HepG2 (cell line): ENCODE results near the gene MFAP1. TPM values are rescaled to one million over a fixed set of nuclear protein-coding genes. Genes with fewer than 3 reads are reported as not detected.

Source experiments
- CBX2 ChIP-seq, 2 experiments: fragments of 200-600 bp in 1 of 2; sonication (generic); formaldehyde crosslinking in 1 of 2; IDR thresholded peaks; 2 replicates each; pipeline versions ENCODE4 v1.7.0 to v1.8.1; 2018 to 2022; ENCODE audit warnings: low read depth in 2 of 2, low read length in 1 of 2, mild to moderate bottlenecking in 1 of 2, missing genetic modification reagents in 1 of 2
- DMAP1 ChIP-seq: IDR thresholded peaks from 2 replicates; pipeline ENCODE4 v1.6.1; 2016
- HES4 ChIP-seq: sonication (generic); formaldehyde crosslinking; IDR thresholded peaks from 2 replicates; pipeline ENCODE4 v1.9.0; 2021; ENCODE audit warnings: mild to moderate bottlenecking, missing genetic modification reagents, borderline replicate concordance
- HOXD1 ChIP-seq: sonication (generic); formaldehyde crosslinking; IDR thresholded peaks from 2 replicates; pipeline ENCODE4 v1.5.0; 2020; ENCODE audit warnings: missing genetic modification reagents
- KDM6A ChIP-seq: IDR thresholded peaks from 2 replicates; pipeline ENCODE4 v1.6.1; 2016; ENCODE audit warnings: low read depth
- KLF13 ChIP-seq: sonication (generic); formaldehyde crosslinking; IDR thresholded peaks from 2 replicates; pipeline ENCODE4 v1.4.0; 2020; ENCODE audit warnings: mild to moderate bottlenecking, missing genetic modification reagents
- NCOA5 ChIP-seq: sonication (generic); formaldehyde crosslinking; IDR thresholded peaks from 2 replicates; pipeline ENCODE4 v1.4.0; 2020; ENCODE audit warnings: missing genetic modification reagents
- REPIN1 ChIP-seq: sonication (generic); formaldehyde crosslinking; IDR thresholded peaks from 2 replicates; pipeline ENCODE4 v1.8.0; 2022; ENCODE audit warnings: missing genetic modification reagents, low read depth, mild to moderate bottlenecking, borderline replicate concordance
- SCMH1 ChIP-seq: sonication (generic); formaldehyde crosslinking; IDR thresholded peaks from 2 replicates; pipeline ENCODE4 v1.9.0; 2021; ENCODE audit warnings: missing genetic modification reagents, mild to moderate bottlenecking, borderline replicate concordance
- YEATS4 ChIP-seq: sonication (generic); formaldehyde crosslinking; IDR thresholded peaks from 2 replicates; pipeline ENCODE4 v1.4.0; 2020; ENCODE audit warnings: missing genetic modification reagents, borderline replicate concordance
- ZBTB21 ChIP-seq: sonication (generic); formaldehyde crosslinking; IDR thresholded peaks from 2 replicates; pipeline ENCODE4 v1.4.0; 2020; ENCODE audit warnings: missing genetic modification reagents
- ZFY ChIP-seq: sonication (generic); formaldehyde crosslinking; IDR thresholded peaks from 2 replicates; pipeline ENCODE4 v1.4.0; 2020; ENCODE audit warnings: missing genetic modification reagents
- ZNF232 ChIP-seq: sonication (generic); formaldehyde crosslinking; IDR thresholded peaks from 2 replicates; pipeline ENCODE4 v1.4.0; 2020; ENCODE audit warnings: missing genetic modification reagents, borderline replicate concordance
- ZNF772 ChIP-seq: sonication (generic); formaldehyde crosslinking; IDR thresholded peaks from 2 replicates; pipeline ENCODE4 v1.5.0; 2020; ENCODE audit warnings: mild to moderate bottlenecking, missing genetic modification reagents
- ZSCAN21 ChIP-seq: sonication (generic); formaldehyde crosslinking; IDR thresholded peaks from 2 replicates; pipeline ENCODE4 v1.8.0; 2022; ENCODE audit warnings: mild to moderate bottlenecking, missing genetic modification reagents, moderate library complexity, borderline replicate concordance
- polyA plus RNA-seq, 8 experiments: library from polyadenylated mRNA; depleted of rRNA in 3 of 8; stranded (reverse) in 7 of 8; unstranded in 1 of 8; fragments of >200 nt; fragmentation: Illumina TruSeq in 4 of 8; extraction: Trizol in 4 of 8; gene quantifications; 2 replicates each; pipeline versions ENCODE4 v1.2.1 to v1.2.3, GENCODE V29; 2011 to 2016; ENCODE audit warnings: low read depth in 4 of 8, missing spikeins in 1 of 8, mixed read lengths in 1 of 8; ENCODE audit not compliant: insufficient read depth in 1 of 8
- total RNA-seq, 5 experiments: library from RNA; depleted of rRNA; stranded (reverse); fragments of >200 nt; fragmentation: Illumina TruSeq; extraction: Trizol; gene quantifications; 2 replicates each; pipeline ENCODE4 v1.2.3, GENCODE V29; 2016; ENCODE audit warnings: low read depth in 1 of 5
- TF ChIP-seq, protein P1 (sequence below): sonication (generic); formaldehyde crosslinking; IDR thresholded peaks from 2 replicates; pipeline ENCODE4 v1.5.1; 2020; ENCODE audit warnings: mild to moderate bottlenecking, moderate library complexity, missing genetic modification reagents
- TF ChIP-seq, protein P2 (sequence below): sonication (generic); formaldehyde crosslinking; IDR thresholded peaks from 2 replicates; pipeline ENCODE4 v1.4.0; 2020; ENCODE audit warnings: missing genetic modification reagents
- TF ChIP-seq, protein P3 (sequence below): IDR thresholded peaks from 2 replicates; pipeline ENCODE4 v1.6.1; 2016; ENCODE audit warnings: low read depth
- TF ChIP-seq, protein P4 (sequence below): sonication (generic); formaldehyde crosslinking; IDR thresholded peaks from 2 replicates; pipeline ENCODE4 v1.5.0; 2020; ENCODE audit warnings: missing genetic modification reagents
- TF ChIP-seq, protein P5 (sequence below): sonication (generic); formaldehyde crosslinking; IDR thresholded peaks from 2 replicates; pipeline ENCODE4; 2020; ENCODE audit warnings: missing genetic modification reagents, mild to moderate bottlenecking, borderline replicate concordance

Gene MFAP1
- total and polyA plus RNA-seq, 2 of the 13 experiments (the other 11 are each of a cell fraction or from before 2014, with no cell fraction given): 11.8 to 39.5 TPM

DNA sequence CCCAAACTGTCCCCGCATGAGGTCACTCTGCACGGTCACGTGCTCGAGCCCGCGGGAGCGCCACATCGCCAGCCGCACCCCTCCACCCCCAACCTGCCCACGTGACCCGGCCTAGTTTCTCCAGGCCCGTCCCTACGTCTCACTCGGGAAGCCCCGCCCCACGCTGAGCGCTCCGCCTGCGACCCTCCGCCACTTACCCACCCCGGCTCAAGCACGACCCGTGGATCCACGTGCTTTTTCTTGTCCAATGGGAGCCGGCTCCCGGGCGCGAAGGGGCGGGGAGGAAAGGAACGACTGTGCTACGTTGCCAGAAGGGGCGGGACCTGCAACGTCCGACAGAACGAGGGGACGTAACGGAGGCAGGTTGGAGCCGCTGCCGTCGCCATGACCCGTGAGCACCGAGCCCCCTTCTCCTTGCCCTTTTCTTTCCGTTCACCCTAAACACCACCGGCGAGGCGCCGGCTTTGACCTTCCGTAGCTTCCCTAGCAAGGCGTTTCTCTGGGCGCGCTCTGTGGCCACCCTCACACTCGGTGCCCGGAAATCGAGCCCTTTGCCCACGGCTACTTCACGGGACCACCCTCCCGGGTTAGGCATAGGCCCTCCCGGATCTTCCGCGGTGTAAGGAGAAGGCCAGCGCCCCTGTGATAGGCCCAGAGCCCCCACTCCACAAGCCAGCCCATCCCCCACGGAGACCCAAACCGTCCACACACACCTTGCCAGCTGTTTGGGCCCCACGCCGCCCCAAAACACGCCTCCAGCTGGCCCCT, 32.3 kb downstream of the MFAP1 start, which contains the start of gene SERF2 (continued):
- TF ChIP-seq ZBTB21 (no peak), DMAP1 (CRISPR knock-in tag) (peak; percentile 87), CBX2 (IDR thresholded peaks at IDR 0.05; ENCODE audit: low read depth, low read length) (no peak), CBX2 (CRISPR knock-in tag; IDR thresholded peaks at IDR 0.05; ENCODE audit: low read depth) (no peak), ZSCAN21 (peak; percentile 53; the same call in 1 of the 2 replicates), SCMH1 (no peak), NCOA5 (CRISPR knock-in tag) (no peak), YEATS4 (peak; percentile 89), ZFY (CRISPR knock-in tag) (peak; percentile 66), ZNF232 (no peak), KDM6A (CRISPR knock-in tag) (no peak), REPIN1 (CRISPR knock-in tag) (no peak), HOXD1 (CRISPR knock-in tag) (no peak; the same call in 1 of the 2 replicates), ZNF772 (CRISPR knock-in tag) (0 out of 2 replicates have a peak, but pooled peaks have one; percentile 28), KLF13 (CRISPR knock-in tag) (0 out of 2 replicates have a peak, but pooled peaks have one; percentile 52), HES4 (no peak)
- TF ChIP-seq, protein P1, sequence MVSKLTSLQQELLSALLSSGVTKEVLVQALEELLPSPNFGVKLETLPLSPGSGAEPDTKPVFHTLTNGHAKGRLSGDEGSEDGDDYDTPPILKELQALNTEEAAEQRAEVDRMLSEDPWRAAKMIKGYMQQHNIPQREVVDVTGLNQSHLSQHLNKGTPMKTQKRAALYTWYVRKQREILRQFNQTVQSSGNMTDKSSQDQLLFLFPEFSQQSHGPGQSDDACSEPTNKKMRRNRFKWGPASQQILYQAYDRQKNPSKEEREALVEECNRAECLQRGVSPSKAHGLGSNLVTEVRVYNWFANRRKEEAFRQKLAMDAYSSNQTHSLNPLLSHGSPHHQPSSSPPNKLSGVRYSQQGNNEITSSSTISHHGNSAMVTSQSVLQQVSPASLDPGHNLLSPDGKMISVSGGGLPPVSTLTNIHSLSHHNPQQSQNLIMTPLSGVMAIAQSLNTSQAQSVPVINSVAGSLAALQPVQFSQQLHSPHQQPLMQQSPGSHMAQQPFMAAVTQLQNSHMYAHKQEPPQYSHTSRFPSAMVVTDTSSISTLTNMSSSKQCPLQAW: no peak; the same call in 1 of the 2 replicates
- TF ChIP-seq, protein P2, sequence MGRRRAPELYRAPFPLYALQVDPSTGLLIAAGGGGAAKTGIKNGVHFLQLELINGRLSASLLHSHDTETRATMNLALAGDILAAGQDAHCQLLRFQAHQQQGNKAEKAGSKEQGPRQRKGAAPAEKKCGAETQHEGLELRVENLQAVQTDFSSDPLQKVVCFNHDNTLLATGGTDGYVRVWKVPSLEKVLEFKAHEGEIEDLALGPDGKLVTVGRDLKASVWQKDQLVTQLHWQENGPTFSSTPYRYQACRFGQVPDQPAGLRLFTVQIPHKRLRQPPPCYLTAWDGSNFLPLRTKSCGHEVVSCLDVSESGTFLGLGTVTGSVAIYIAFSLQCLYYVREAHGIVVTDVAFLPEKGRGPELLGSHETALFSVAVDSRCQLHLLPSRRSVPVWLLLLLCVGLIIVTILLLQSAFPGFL (CRISPR knock-in tag): no peak
- TF ChIP-seq, protein P3, sequence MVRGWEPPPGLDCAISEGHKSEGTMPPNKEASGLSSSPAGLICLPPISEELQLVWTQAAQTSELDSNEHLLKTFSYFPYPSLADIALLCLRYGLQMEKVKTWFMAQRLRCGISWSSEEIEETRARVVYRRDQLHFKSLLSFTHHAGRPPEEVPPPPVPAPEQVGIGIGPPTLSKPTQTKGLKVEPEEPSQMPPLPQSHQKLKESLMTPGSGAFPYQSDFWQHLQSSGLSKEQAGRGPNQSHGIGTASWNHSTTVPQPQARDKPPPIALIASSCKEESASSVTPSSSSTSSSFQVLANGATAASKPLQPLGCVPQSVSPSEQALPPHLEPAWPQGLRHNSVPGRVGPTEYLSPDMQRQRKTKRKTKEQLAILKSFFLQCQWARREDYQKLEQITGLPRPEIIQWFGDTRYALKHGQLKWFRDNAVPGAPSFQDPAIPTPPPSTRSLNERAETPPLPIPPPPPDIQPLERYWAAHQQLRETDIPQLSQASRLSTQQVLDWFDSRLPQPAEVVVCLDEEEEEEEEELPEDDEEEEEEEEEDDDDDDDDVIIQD (CRISPR knock-in tag): peak; percentile 74
- TF ChIP-seq, protein P4, sequence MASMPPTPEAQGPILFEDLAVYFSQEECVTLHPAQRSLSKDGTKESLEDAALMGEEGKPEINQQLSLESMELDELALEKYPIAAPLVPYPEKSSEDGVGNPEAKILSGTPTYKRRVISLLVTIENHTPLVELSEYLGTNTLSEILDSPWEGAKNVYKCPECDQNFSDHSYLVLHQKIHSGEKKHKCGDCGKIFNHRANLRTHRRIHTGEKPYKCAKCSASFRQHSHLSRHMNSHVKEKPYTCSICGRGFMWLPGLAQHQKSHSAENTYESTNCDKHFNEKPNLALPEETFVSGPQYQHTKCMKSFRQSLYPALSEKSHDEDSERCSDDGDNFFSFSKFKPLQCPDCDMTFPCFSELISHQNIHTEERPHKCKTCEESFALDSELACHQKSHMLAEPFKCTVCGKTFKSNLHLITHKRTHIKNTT (CRISPR knock-in tag): no peak
- TF ChIP-seq, protein P5, sequence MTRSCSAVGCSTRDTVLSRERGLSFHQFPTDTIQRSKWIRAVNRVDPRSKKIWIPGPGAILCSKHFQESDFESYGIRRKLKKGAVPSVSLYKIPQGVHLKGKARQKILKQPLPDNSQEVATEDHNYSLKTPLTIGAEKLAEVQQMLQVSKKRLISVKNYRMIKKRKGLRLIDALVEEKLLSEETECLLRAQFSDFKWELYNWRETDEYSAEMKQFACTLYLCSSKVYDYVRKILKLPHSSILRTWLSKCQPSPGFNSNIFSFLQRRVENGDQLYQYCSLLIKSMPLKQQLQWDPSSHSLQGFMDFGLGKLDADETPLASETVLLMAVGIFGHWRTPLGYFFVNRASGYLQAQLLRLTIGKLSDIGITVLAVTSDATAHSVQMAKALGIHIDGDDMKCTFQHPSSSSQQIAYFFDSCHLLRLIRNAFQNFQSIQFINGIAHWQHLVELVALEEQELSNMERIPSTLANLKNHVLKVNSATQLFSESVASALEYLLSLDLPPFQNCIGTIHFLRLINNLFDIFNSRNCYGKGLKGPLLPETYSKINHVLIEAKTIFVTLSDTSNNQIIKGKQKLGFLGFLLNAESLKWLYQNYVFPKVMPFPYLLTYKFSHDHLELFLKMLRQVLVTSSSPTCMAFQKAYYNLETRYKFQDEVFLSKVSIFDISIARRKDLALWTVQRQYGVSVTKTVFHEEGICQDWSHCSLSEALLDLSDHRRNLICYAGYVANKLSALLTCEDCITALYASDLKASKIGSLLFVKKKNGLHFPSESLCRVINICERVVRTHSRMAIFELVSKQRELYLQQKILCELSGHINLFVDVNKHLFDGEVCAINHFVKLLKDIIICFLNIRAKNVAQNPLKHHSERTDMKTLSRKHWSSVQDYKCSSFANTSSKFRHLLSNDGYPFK: peak; percentile 81; the same call in 1 of the 2 replicates
